Measurements from ENCODE around the gene ANAPC10.
"Not testable (repeated sequence)": the region's sequence is repeated elsewhere in the genome, so short reads cannot be mapped to it uniquely, and the experiment has no call there.

ANAPC10 gene

DNA sequence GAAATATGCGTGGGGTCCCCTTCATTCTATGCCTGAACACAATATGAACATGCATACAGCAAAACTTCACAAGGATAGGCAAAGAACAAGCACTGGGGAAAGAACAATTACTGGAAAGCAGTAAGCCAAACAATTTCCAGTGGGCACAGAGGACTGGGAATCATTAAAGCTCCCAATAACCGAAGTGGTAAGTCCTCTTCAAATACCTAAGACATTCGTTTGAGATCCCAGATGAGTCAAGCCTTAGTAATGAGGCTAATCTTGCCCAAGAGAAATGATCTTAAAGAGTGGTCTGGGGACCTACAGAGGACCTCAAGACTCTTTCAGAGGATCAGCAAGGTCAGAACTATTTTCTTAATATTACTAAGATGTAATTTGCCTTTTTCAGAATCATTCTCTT, 28.6 kb downstream of the ANAPC10 start:
- no peak for DNase-seq (ENCODE audit: low read depth)

DNA sequence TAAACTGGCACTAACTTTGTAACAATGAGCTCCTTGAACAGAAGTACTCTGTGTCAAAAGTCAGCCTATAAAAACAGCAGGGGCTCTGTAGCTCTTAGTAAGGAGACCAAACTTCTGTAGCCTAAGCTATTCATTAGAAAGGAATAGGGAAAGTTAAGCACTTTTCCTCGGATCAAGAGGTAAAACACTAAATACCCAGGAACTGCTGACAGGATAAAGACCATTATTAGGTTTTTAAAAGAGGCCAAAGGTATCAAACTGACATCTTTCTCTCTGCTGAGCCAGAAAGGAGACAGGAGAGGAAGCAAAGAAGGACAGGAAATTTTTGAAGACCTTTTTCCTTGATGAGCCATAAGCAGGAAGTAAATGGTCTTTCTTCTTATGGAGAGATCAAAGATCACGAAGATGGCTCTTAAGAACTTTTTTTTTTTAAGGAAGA, 31.9 kb downstream of the ANAPC10 start:
- no peak for DNase-seq (ENCODE audit: low read depth)

DNA sequence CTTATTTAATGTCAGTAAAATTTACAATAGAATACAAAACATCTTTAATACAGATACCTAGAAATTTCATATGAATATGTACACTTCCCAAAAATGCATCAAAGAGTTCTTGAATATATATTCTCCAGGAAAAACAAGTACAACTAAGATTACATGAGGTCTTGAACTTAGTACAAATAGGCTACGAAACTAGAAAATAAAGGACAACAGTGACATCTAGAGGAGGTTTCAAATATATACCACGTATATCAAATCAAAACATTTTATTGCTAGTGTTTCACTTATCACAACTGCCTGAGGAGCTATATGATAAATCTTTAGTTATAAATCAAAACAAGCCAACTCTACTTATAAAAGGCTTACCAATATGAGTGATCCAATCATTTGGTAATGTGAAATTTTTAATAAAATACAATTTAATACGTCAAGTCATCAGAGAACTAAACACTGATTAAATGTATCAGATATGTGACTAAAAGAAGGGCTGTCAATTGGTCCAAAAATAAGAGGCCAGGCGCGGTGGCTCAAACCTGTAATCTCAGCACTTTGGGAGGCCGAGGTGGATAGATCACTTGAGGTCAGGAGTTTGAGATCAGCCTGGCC, 36.6 kb downstream of the ANAPC10 start:
- no peak for DNase-seq (ENCODE audit: low read depth)

DNA sequence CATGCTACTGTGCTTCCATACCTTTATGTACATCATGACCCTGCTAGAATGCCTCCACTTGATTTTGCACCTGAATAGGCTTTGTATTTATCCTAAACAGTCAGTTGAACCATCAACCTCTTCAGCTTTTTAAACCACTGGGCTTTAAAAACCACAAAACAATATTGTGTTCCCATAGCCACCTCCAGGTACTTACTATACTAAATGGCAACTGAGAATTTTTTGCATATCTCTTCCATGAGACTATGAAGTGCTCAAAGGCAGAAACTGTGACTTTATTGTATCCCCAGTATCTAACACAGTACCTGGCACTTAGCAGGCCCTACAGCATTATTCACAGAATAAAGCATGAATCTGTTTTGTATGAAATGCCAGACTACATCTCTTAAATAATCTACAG, 39.7 kb downstream of the ANAPC10 start:
- no peak for DNase-seq (ENCODE audit: low read depth)

DNA sequence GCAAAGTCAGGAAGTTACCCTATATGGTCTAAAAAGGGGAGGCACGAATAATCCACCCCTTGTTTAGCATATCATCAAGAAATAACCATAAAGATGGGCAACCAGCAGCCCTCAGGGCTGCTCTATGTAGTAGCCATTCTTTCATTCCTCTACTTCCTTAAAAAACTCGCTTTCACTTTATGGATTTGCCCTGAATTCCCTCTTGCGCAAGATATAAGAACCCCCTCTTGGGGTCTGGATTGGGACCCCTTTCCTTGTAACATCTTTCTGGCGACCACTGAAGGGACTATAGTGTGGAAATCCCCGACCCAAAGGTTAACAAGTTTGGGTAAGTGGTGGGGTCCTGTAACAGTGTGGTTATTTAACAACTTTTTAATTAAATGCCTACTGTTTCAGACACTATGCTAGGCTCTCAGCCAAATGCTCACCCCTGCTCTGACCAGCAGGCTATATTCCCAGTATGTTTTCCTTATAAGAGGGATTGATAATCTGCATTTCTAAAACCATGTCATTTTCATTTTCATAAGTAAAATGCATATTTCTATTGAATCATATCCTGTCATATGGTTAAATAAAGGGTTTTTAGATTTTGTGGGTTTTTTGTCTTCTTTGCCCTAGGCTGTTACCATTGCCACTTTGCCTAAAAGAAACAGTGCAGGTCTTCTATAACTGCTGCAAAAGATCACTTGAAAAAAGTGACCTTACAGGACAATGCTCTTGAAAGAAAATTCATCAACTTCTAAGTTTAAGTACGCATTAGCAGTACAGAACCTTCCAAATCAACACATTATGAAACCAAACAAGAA, 41.5 kb downstream of the ANAPC10 start:
- DNase-seq (ENCODE audit: low read depth), result no peak

DNA sequence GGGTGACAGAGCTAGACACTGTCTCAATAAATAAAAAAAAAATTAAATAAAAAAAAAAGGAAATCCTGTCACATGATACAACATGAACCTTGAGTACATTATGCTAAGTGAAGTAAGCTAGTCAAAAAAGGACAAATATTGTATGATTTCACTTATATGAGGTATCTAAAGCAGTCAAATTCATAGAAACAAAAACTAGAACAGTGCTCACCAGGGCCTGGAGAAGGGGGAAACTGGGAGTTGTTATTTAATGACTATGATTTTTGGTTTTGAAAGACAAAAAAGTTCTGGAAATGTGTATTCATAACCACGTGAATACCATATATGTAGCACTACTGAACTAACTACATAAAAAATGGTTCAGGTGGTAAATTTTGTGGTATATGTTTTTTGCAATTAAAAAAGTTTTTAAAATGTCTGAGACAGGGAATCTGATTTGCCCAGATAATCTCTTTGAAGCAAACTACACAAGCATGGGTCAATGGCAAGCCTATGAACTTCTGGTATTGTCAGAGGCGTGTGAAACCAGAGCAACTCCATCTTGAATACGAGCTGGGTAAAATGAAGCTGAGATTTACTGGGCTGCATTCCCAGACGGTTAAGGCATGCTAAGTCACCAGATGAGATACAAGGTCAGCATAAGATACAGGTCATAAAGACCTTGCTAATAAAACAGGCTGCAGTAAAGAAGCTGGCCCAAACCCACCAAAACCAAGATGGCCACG, 42.3 kb downstream of the ANAPC10 start:
- DNase-seq (ENCODE audit: low read depth), result no peak

DNA sequence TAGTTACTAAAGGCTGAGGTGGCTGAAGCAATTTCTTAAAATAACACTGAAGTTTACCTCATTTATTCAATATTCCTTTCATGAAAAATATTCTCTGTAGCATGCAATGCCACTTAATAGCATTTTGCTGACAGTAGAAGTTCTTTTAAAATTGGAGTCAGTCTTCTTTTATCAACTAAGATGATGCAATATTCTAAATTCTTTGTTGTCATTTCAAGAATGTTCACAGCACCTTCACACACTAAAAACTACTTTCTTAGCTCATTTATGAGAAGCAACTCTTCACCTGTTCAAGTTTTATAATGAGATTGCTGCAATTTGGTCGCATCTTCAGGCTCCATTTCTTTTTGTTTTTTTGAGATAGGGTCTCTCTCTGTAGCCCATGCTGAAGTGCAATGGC, 48.8 kb downstream of the ANAPC10 start:
- no peak for DNase-seq (ENCODE audit: low read depth)

DNA sequence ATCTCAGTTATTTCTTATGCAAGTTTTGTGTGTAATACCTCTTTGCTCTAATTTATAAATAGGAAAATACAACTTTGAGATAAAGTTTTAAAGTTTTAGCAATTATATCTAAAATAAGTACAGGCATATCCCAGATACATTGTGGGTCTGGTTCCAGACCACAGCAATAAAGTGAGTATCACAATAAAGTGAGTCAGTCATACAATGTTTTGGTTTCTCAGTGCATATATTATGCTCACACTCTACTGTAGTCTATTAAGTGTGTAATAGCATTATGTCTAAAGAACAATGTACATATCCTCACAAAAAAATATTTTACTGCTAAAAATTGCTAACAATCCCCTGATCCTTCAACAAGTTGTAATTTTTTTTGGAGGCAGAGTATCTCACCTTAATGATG, 49.2 kb downstream of the ANAPC10 start:
- DNase-seq (ENCODE audit: low read depth), result no peak

DNA sequence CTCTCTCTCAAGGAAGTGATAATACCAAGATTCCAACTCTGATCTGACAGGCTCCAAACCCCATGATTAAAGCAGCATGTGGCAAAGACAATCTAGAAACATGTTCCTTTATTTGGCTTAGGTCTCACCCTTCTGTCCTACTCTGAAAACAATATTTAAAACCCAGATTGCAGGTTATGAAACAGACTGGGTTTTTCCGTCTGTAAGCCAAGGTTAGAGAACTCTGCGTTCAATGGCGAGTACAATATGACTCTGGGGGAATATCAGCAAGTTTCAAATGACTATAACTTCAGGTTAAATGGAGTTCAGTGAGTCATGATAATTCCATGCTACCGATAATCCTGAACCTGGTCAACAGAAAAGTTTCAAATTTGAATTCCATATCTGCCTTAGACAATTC, 50.8 kb downstream of the ANAPC10 start:
- no peak for DNase-seq (ENCODE audit: low read depth)

DNA sequence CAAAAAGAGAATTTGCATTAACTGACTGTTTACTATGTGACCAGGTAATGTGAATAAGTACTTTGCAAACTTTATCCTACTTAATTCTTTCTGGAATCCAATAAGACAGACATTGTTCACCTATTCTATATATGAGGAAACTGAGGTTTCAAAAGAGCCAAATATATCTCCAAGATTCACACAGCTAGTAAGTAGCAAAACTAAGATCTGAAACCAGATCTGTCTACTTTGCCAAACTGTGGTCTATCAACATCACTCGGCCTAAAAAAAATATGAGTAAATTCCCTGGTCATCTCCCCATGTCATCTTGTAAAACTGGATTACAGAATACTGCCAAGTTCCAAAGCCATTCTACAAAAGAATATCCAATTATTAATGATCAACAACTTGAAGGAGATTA, 52.8 kb downstream of the ANAPC10 start:
- DNase-seq (ENCODE audit: low read depth), result no peak

DNA sequence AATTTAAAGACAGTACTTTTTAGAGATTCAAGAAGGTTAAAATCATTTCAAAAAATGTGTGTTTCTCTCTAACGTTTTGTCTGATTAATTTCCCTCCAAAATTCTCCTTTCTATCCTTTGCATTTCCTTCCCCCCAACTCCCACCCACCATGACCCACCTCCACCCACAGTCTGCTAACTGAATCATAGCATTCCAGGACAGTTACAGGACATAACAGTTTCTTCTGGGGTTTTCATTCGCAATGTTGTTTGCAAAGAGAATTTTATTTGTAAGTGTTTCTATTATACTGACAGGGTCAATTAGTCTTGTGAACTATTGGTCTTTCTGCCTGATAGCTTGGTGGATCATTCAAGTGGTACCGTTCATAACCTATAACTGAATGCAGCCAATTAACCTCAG, 53.7 kb downstream of the ANAPC10 start:
- no peak for DNase-seq (ENCODE audit: low read depth)

DNA sequence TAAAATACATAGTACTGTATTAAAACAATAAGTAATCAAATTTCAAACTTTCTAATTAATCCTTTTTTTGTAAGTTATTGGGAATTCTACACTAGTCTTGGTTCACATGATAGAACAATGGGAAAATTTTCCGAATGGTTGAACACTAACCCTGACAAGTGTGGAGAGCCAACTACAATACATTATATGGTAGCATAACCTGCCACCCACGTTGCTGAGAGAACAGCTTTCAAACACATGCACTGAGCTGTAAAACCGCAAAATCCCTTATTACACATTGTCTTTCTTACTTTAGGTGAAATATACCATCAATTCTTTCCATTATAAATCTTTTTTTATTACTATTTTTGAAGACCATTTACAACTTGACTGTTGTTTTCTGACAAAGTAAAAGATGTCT, 54.7 kb downstream of the ANAPC10 start:
- DNase-seq (ENCODE audit: low read depth), result no peak

DNA sequence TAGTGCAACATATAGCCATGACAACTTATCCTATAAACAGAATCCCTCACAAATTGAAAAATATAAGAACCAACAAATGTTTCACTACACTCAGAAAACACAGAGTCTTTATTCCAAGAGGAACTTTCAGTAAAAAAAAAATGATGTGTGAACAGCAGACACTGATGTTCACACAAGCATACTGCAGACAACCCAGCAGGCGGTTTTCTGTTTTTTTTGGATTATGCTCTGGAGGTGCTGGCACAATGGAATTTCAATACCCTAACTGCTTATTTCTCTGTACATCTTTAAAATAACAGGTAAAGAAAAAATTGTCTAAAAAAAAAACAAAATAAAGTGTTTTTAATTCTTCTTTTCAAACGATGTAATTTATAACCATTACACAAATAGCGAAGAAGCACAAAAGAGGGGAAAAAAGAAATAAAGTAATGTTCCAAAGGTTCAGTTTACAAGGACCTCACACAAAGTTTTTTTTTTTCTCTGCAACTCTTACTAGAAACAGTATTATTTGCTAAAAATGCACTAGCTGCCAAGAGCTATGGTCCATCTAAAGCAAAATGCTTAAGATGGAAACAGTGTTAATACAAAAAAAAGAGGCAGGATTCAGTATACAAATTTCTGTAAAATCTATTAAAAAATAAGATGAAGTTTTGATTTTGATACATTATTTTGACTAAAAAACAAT, 55.3 kb downstream of the ANAPC10 start:
- DNase-seq (ENCODE audit: low read depth), result no peak

DNA sequence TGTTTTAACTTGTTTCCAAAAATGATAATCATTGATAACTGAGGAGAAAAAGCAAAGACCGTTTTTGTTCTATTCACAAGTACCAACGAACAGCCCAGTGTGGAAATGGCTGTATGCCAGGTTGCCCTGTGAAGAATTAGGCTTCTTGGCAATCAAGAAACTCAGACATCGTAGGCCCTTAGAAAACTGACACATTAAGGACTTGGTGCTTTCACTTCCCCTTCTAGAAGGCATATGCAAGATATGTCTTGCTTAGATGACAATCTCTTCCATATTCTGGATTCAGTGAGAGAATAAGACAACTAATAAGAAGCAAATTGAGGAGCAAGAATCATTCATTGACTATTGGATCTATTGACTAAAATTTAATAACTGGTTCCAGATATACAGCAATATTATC, 56.6 kb downstream of the ANAPC10 start:
- DNase-seq (ENCODE audit: low read depth), result no peak

DNA sequence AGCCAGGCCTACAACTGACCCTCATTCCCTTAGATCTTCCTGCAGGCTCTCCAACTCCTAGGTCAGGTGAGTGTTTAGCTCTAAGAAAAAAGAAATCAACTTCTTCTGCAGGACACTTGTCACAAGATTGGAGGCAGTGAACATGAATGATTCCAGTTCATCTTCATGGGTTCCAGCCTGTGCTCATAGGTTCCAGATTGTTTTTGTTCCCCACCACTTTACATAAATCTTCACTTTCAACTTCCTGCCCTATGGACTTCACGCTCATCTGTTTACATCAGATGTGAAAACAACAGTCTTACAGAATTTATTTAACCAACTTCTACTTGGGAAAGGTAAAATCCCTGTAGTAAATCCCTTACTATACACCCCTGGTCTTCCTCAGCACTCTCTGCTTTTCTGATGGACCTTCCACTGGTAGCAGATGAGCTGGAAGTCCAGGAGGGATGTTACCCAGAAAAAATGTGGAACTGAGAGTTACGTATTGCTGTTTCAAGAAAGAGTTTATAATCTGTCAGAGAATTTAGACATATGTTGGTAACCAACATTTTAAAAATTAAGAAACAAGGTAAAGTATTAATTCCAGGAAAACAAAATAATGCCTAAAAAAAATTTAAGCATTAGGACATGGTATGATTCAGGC, 62.4 kb downstream of the ANAPC10 start:
- DNase-seq (ENCODE audit: low read depth), result no peak

DNA sequence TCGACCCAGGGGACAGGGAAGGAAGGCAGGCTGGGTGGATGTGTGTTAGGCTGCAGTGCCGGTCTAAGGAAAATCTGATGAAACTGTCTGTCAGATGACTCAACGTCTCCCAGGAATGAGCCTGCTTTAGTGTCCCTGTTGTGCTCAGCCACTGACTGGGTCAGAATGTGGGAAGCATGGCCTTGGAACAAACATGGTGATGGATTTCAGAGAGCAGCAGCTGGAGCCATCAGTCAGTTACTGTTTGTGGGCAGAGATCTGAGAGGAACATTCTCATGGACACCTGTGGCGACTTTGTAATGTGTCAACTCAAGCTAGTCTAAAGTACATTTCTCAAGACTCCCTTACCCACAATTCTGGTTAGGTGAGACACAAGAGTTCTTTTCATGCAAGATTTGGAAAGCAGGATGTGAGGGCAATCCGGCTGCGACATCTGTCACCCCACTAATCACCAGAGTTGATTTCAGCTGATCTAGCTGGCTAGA, 63.2 kb downstream of the ANAPC10 start:
- no peak for DNase-seq (ENCODE audit: low read depth)

DNA sequence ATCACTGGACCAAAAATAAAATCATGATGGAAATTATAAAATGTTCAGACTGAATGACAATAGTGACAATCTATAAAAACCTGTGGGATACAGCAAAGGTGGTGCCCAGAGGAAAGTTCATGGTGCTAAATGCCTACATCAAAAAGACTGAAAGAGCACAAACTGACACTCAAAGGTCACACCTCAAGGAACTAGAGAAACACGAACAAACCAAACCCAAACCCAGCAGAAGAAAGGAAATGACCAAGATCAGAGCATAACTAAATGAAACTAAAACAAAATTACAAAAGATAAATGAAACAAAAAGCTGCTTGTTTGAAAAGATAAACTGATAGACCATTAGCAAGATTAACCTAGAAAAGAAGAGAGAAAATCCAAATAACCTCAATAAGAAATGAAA, 78.7 kb downstream of the ANAPC10 start:
- no peak for DNase-seq (ENCODE audit: low read depth)

DNA sequence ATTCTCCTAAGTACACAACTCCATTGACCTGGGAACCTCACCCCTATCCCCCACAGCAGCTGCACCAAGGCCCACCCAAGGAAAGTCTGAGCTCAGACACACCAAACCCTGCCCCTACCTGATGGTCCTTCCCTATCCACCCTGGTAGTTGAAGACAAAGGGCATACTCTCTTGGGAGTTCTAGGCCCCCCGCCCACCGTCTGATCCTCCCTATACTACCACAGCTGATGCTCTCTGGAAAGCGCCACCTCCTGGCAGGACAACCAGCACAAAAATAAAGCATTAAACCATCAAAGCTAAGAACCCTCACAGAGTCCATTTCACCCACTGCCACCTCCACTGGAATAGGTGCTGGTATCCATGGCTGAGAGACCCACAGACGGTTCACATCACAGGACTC, 83.6 kb downstream of the ANAPC10 start:
- no peak for DNase-seq (ENCODE audit: low read depth)

DNA sequence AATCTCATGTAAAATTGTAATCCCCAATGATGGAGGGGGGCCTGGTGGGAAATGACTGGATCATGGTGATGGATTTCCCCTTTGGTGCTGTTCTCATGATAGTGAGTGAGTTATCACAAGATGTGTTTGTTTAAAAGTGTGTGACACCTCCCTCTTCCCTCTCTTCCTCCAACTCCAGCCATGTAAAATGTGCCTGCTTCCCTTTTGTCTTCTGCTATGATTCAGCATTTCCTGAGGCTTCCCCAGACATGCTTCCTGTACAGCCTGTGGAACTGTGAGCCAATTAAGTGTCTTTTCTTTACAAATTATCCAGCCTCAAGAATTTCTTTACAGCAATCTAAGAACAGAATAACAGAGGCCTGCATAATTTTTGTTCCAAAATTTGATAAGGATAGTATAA, 85.2 kb downstream of the ANAPC10 start:
- DNase-seq (ENCODE audit: low read depth), result no peak

DNA sequence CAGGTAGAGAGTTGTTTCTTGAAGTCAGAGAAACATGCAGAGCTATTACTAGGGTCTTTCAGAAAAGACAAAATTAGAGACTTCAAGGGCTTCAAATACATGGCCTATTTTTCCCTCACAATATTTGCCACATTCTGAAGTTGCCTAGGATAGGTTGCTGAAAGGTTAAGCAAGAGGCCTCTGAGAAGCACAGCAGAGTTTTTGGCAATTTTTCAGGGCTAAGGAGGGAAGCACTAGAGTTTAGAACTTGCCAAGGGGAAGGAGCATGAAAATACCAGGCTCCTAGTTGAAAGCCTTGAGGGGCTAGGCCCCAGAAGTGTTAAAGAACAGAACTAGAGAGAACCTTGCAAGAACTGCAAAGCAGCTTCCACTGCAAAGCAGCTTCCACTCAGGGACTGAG, 86.4 kb downstream of the ANAPC10 start:
- DNase-seq (ENCODE audit: low read depth), result no peak

DNA sequence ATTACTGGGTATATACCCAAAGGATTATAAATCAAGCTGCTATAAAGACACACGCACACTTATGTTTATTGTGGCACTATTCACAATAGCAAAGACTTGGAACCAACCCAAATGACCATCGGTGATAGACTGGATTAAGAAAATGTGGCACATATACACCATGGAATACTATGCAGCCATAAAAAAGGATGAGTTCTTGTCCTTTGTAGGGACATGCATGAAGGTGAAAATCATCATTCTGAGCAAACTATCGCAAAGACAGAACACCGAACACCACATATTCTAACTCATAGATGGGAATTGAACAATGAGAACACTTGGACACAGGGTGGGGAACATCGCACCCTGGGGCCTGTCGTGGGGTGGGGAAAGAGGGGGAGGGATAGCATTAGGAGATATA, 87.7 kb downstream of the ANAPC10 start:
- not testable (repeated sequence) for DNase-seq (ENCODE audit: low read depth)

DNA sequence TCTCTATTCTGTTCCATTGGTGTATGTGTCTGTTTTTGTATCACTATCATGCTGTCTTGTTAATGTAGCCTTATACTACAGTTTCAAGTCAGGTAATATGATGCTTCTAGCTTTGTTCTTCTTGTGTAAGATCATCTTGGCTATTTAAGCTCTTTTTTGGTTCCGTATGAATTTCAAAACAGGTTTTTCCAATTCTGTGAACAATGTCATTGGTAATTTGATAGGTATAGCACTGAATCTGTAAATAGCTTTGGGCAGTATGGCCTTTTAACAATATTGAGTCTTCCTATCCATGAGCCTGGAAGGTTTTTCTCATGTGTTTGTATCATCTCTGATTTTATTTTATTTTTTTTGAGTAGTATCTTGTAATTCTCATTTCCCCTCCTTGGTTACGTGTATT, 94.3 kb downstream of the ANAPC10 start:
- no peak for DNase-seq (ENCODE audit: low read depth)
